Loucy (cell line): ENCODE measurements around the gene ARID1B.
A peak's percentile ranks its signal among the peaks of the same experiment; 100 is the strongest.

Source experiments
- H2AFZ ChIP-seq: fragments of 200-600 bp; sonication (generic); 2 replicates; pipeline ENCODE4 v1.6.0; 2016; ENCODE audit warnings: antibody characterized with exemption, mild to moderate bottlenecking, low read length, moderate library complexity
- H3F3A ChIP-seq: fragments of 200-600 bp; 2 replicates; pipeline ENCODE4 v1.6.0; 2016; ENCODE audit warnings: antibody characterized with exemption, low read depth, mild to moderate bottlenecking
- H3K27me3 ChIP-seq: fragments of 200-600 bp; sonication (generic); 2 replicates; pipeline ENCODE4 v1.6.1; 2014; ENCODE audit warnings: low read length, mild to moderate bottlenecking; ENCODE audit not compliant: insufficient read depth, poor library complexity, severe bottlenecking
- H3K36me3 ChIP-seq: fragments of 200-600 bp; sonication (generic); 2 replicates; pipeline ENCODE4 v1.6.1; 2016; ENCODE audit warnings: low read length; ENCODE audit not compliant: insufficient read depth
- H3K4me1 ChIP-seq: fragments of 200-600 bp; sonication (generic); 2 replicates; pipeline ENCODE4 v1.5.1; 2014; ENCODE audit warnings: low read length, mild to moderate bottlenecking; ENCODE audit not compliant: insufficient read depth, poor library complexity, severe bottlenecking
- H3K4me2 ChIP-seq: fragments of 200-600 bp; sonication (generic); 2 replicates; pipeline ENCODE4 v1.6.0; 2014; ENCODE audit warnings: antibody characterized with exemption, low read length, low read depth, mild to moderate bottlenecking; ENCODE audit not compliant: poor library complexity, severe bottlenecking
- H3K4me3 ChIP-seq: fragments of 200-600 bp; sonication (generic); 2 replicates; pipeline ENCODE4 v1.5.1; 2014; ENCODE audit warnings: low read length, mild to moderate bottlenecking, mixed read lengths; ENCODE audit not compliant: poor library complexity, severe bottlenecking
- H3K79me2 ChIP-seq: fragments of 200-600 bp; sonication (generic); 2 replicates; pipeline ENCODE4 v1.6.1; 2014; ENCODE audit warnings: low read length; ENCODE audit not compliant: insufficient read depth
- H3K9ac ChIP-seq: fragments of 200-600 bp; sonication (generic); 2 replicates; pipeline ENCODE4 v1.6.0; 2014; ENCODE audit warnings: mild to moderate bottlenecking, low read depth, low read length, moderate library complexity; ENCODE audit not compliant: poor library complexity, severe bottlenecking
- H3K9me2 ChIP-seq: fragments of 200-600 bp; sonication (generic); replicated peaks from 2 replicates; pipeline ENCODE4 v1.6.1; 2016; ENCODE audit warnings: low read depth, low read length, mixed read lengths
- H3K9me3 ChIP-seq: fragments of 200-600 bp; sonication (generic); 2 replicates; pipeline ENCODE4 v1.6.1; 2014; ENCODE audit warnings: mild to moderate bottlenecking, antibody characterized with exemption, low read length, low read depth; ENCODE audit not compliant: insufficient read depth
- H4K20me1 ChIP-seq: fragments of 200-600 bp; sonication (generic); 2 replicates; pipeline ENCODE4 v1.6.0; 2014; ENCODE audit warnings: antibody characterized with exemption, low read length, mild to moderate bottlenecking; ENCODE audit not compliant: insufficient read depth, poor library complexity, severe bottlenecking
- CTCF ChIP-seq: fragments of 200-600 bp; sonication (generic); conservative IDR thresholded peaks from 2 replicates; pipeline ENCODE4 v1.5.1; 2014; ENCODE audit warnings: mild to moderate bottlenecking, antibody characterized with exemption, low read length
- EZH2phosphoT487 ChIP-seq: fragments of 200-600 bp; IDR thresholded peaks from 2 replicates; pipeline ENCODE4 v1.6.1; 2018; ENCODE audit warnings: antibody characterized with exemption, mild to moderate bottlenecking, moderate library complexity, borderline replicate concordance

Gene ARID1B

GRCh38 chr6:157223021-157223430 is 445.8 kb downstream of the ARID1B start:
- no peaks in the 10 kb centered on the region for H4K20me1 ChIP-seq
- H3K4me3 ChIP-seq, result peak overlapping the region; percentile 95
- peak overlapping the region; percentile 77 for H3K4me2 ChIP-seq
- H2AFZ ChIP-seq, result peak overlapping the region; percentile 40
- no peaks in the 10 kb centered on the region for H3K9me3 ChIP-seq
- H3K4me1 ChIP-seq, result peaks cover 34% of the 10 kb centered on the region
- peak overlapping the region; percentile 96 for H3K9ac ChIP-seq
- no peaks in the 10 kb centered on the region for H3K9me2 ChIP-seq
- peaks cover 7% of the 10 kb centered on the region; the same call in 1 of the 2 replicates for H3K79me2 ChIP-seq
- no peaks in the 10 kb centered on the region for H3F3A ChIP-seq
- TF ChIP-seq CTCF (no peak), EZH2phosphoT487 (no peak)
- no peaks in the 10 kb centered on the region for H3K36me3 ChIP-seq
- H3K27me3 ChIP-seq, result no peaks in the 10 kb centered on the region

DNA sequence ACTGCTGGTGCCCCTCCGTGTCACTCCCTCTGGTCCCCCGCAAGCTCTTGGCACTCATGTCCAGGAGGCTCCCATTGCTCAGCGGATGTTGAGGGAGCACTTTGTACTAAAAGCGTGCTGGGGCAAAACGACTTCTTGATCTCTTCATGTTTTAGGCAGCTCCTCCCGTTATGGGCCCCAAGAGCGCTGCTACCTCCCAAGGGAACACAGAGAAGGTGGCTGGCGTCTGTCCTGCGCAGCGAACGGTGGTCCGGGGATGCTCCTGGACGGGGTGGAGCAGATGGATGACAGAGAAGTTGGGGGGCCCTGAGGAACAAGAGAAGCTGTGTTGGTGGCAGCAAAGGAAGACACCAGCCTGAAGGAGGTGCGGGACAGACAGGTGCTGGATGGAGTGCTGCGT is 446.3 kb downstream of the ARID1B start:
- Histone ChIP-seq H3K27me3 (no peaks in the 10 kb centered on the region), H3K36me3 (no peaks in the 10 kb centered on the region), H3K9me2 (no peaks in the 10 kb centered on the region), H3K9me3 (no peaks in the 10 kb centered on the region), H2AFZ (peak overlapping the region; percentile 40), H3K9ac (peak overlapping the region; percentile 96), H3K4me1 (peaks cover 34% of the 10 kb centered on the region), H4K20me1 (no peaks in the 10 kb centered on the region), H3K4me3 (peak overlapping the region; percentile 95), H3F3A (no peaks in the 10 kb centered on the region), H3K4me2 (peak overlapping the region; percentile 77), H3K79me2 (peaks cover 7% of the 10 kb centered on the region; the same call in 1 of the 2 replicates)
- TF ChIP-seq CTCF (no peak), EZH2phosphoT487 (no peak)

DNA sequence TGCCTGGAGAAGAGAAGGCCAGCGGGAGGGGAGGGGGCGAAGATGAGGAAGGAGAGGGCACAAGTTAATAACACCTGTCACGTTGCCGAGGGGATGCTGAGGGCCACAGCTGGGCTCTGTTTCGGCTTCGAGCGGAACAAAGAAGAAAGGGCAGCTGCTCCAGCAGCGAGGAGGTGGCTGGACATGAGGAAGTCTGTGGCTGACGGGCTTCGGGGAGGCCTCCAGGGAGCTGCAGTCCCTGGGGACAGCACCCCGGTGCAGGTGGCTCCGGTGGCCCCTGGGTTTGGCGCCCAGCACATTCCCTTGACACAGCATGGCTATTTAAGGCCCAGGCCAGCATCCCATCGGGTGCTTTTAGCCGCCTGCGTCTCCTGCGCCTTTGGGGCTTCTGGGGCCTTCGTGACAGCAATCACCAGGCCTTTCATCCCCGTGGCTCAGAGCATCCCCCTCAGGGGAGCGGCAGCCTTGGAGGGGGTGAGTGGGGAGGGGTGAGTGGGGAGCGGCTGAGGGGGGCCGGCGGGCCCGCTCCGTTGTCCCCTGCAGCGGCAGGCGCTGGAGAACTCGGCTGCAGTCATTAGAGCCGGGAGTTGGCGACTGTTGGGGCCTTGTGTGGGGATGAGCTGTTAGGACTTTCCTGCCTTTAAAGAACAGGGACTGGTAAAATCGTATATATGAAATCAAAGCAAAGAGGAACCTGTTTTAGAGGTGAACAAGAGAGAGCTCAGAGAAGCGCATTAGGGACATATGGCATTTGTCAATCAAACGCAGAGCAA is 447.2 kb downstream of the ARID1B start:
- Histone ChIP-seq H3K79me2 (peaks cover 7% of the 10 kb centered on the region; the same call in 1 of the 2 replicates), H3K9me2 (no peaks in the 10 kb centered on the region), H3K4me1 (peaks cover 33% of the 10 kb centered on the region), H2AFZ (no peak overlapping the region), H3F3A (no peaks in the 10 kb centered on the region), H3K4me3 (no peak overlapping the region), H3K9ac (no peak overlapping the region), H3K36me3 (no peaks in the 10 kb centered on the region), H3K4me2 (no peak overlapping the region), H3K9me3 (no peaks in the 10 kb centered on the region), H3K27me3 (no peaks in the 10 kb centered on the region), H4K20me1 (no peaks in the 10 kb centered on the region)
- no peak for TF ChIP-seq CTCF
- TF ChIP-seq EZH2phosphoT487, result no peak
